Naive thymus-derived CD4-positive, alpha-beta T cell (primary cell): ENCODE results near the gene PCSK9. TPM values are rescaled to one million over a fixed set of nuclear protein-coding genes. Genes with fewer than 3 reads are reported as not detected.

Source experiments
- ATAC-seq: fragments of 150-1000 bp; cut with Tn5 transposase; 2 replicates; pipeline ENCODE4 v1.10.0; 2021; ENCODE audit warnings: mild to moderate bottlenecking, moderate library complexity
- CTCF ChIA-PET: fragments of 350-600 bp; sonication (Branson Sonifier 250); formaldehyde crosslinking; loops from one replicate; lab custom pipeline; 2021; ENCODE audit warnings: antibody characterized with exemption; lab: Charles Lee
- POLR2A ChIA-PET: fragments of 350-600 bp; sonication (Branson Sonifier 250); formaldehyde crosslinking; loops from one replicate; lab custom pipeline; 2021; ENCODE audit warnings: antibody characterized with exemption, inconsistent platforms; lab: Charles Lee
- DNase-seq, 9 donors: peaks; one replicate each; pipeline versions ENCODE4 v3.0.0 to v3.0.0-alpha.2; 2020 to 2022; ENCODE audit warnings: mixed read lengths in 1 of 9
- H3K27ac ChIP-seq: one replicate; pipeline ENCODE4 v1.7.0; 2013; ENCODE audit warnings: mild to moderate bottlenecking, low read depth, low read length, moderate library complexity
- H3K27me3 ChIP-seq, 2 donors: one replicate each; pipeline ENCODE4 v1.7.0; 2013; ENCODE audit warnings: low read length in 2 of 2, mild to moderate bottlenecking in 2 of 2, moderate library complexity in 2 of 2; ENCODE audit not compliant: control insufficient read depth in 2 of 2, insufficient read depth in 2 of 2
- H3K36me3 ChIP-seq, 3 experiments: 1 replicate in 2 of 3; 2 replicates in 1 of 3; pipeline ENCODE4 v1.7.0; 2013; ENCODE audit warnings: low read length in 3 of 3, mild to moderate bottlenecking in 3 of 3, moderate library complexity in 1 of 3; ENCODE audit not compliant: insufficient read depth in 3 of 3, control insufficient read depth in 2 of 3
- H3K4me1 ChIP-seq, 2 donors: one replicate each; pipeline ENCODE4 v1.7.0; 2013; ENCODE audit warnings: low read length in 2 of 2, mild to moderate bottlenecking in 2 of 2, moderate library complexity in 1 of 2; ENCODE audit not compliant: control insufficient read depth in 2 of 2, insufficient read depth in 2 of 2
- H3K4me3 ChIP-seq: 2 replicates; pipeline ENCODE4 v1.7.0; 2013; ENCODE audit warnings: mild to moderate bottlenecking, low read length
- H3K9me3 ChIP-seq, 3 experiments: 1 replicate in 2 of 3; 2 replicates in 1 of 3; pipeline ENCODE4 v1.7.0; 2013; ENCODE audit warnings: low read length in 3 of 3; ENCODE audit not compliant: control insufficient read depth in 2 of 3
- H3K27ac Mint-ChIP-seq, 9 donors: one replicate each; pipeline ENCODE4 v1.8.0; 2020 to 2022; ENCODE audit warnings: mixed read lengths in 9 of 9, mild to moderate bottlenecking in 8 of 9, moderate library complexity in 5 of 9, inconsistent platforms in 2 of 9
- H3K27me3 Mint-ChIP-seq, 5 donors: one replicate each; pipeline ENCODE4 v1.8.0; 2021 to 2022; ENCODE audit warnings: mixed read lengths in 5 of 5, mild to moderate bottlenecking in 1 of 5
- H3K36me3 Mint-ChIP-seq, 5 donors: one replicate each; pipeline ENCODE4 v1.8.0; 2020 to 2022; ENCODE audit warnings: mixed read lengths in 5 of 5, mild to moderate bottlenecking in 3 of 5, inconsistent platforms in 1 of 5
- H3K4me1 Mint-ChIP-seq, 7 donors: one replicate each; pipeline ENCODE4 v1.8.0; 2020 to 2022; ENCODE audit warnings: mixed read lengths in 7 of 7, mild to moderate bottlenecking in 3 of 7, inconsistent platforms in 1 of 7
- H3K4me3 Mint-ChIP-seq, 10 donors: one replicate each; pipeline ENCODE4 v1.8.0; 2020 to 2022; ENCODE audit warnings: mild to moderate bottlenecking in 10 of 10, mixed read lengths in 10 of 10, moderate library complexity in 6 of 10, inconsistent platforms in 2 of 10
- H3K9me3 Mint-ChIP-seq, 11 donors: one replicate each; pipeline ENCODE4 v1.8.0; 2020 to 2022; ENCODE audit warnings: mixed read lengths in 11 of 11, mild to moderate bottlenecking in 4 of 11, inconsistent platforms in 1 of 11, moderate library complexity in 1 of 11
- intact Hi-C, 2 donors: fragments of 100-400 bp; cut with micrococcal nuclease; formaldehyde crosslinking; loops; one replicate each; pipeline ENCODE4 v1.15.1; 2023
- polyA plus RNA-seq, 2 donors: library from polyadenylated mRNA; unstranded; fragments of 300-500 nt; fragmentation: Illumina TruSeq; gene quantifications; one replicate each; pipeline ENCODE4 v1.2.3, GENCODE V29; 2021
- total RNA-seq, 6 experiments: library from RNA in 5 of 6; stranded (reverse) in 5 of 6; gene quantifications; 1 replicate in 5 of 6; 2 replicates in 1 of 6; pipeline ENCODE4 v1.2.3 and lab custom pipeline; 2021 to 2026

The PCSK9 gene
- total and polyA plus RNA-seq, 7 experiments from 2014 or later: not detected

- Mint-ChIP-seq H3K36me3 (no peaks in the 10 kb centered on the region), H3K27ac (no peak overlapping the region), H3K27me3 (peaks cover 31 to 60% (median 40%) of the 10 kb centered on the region in 5 donors), H3K9me3 (no peaks in the 10 kb centered on the region), H3K4me3 (no peak overlapping the region), H3K4me1 (peaks cover 0 to 4% (median 0%) of the 10 kb centered on the region in 7 donors)
- Histone ChIP-seq H3K9me3 (no peaks in the 10 kb centered on the region), H3K27ac (no peak overlapping the region), H3K4me3 (no peak overlapping the region), H3K27me3 (no peaks in the 10 kb centered on the region), H3K4me1 (no peaks in the 10 kb centered on the region), H3K36me3 (no peaks in the 10 kb centered on the region)
- CTCF ChIA-PET: no interaction called here
- intact Hi-C loops: no loop called here
- DNase-seq (no peak), ATAC-seq (no peak)
- POLR2A ChIA-PET: no interaction called here
These were observed 2.3 kb downstream of the PCSK9 start for GRCh38 chr1:55041613-55042012.

- Histone ChIP-seq H3K36me3 (no peaks in the 10 kb centered on the region), H3K4me1 (no peaks in the 10 kb centered on the region), H3K4me3 (no peak overlapping the region), H3K27me3 (no peaks in the 10 kb centered on the region), H3K27ac (no peak overlapping the region), H3K9me3 (no peaks in the 10 kb centered on the region)
- no peaks in the 10 kb centered on the region for H3K36me3 Mint-ChIP-seq
- intact Hi-C loops: no loop called here
- ChIA-PET CTCF (no interaction called here), POLR2A (no interaction called here)
- H3K9me3 Mint-ChIP-seq: no peaks in the 10 kb centered on the region
- peaks cover 21 to 50% (median 35%) of the 10 kb centered on the region in 5 donors for H3K27me3 Mint-ChIP-seq
- DNase-seq: no peak
- H3K27ac Mint-ChIP-seq: no peak overlapping the region
- no peak for ATAC-seq
- peaks cover 0 to 4% (median 0%) of the 10 kb centered on the region in 7 donors for H3K4me1 Mint-ChIP-seq
- no peak overlapping the region for H3K4me3 Mint-ChIP-seq
These were observed 3.7 kb downstream of the PCSK9 start for GRCh38 chr1:55043011-55043410.

DNA sequence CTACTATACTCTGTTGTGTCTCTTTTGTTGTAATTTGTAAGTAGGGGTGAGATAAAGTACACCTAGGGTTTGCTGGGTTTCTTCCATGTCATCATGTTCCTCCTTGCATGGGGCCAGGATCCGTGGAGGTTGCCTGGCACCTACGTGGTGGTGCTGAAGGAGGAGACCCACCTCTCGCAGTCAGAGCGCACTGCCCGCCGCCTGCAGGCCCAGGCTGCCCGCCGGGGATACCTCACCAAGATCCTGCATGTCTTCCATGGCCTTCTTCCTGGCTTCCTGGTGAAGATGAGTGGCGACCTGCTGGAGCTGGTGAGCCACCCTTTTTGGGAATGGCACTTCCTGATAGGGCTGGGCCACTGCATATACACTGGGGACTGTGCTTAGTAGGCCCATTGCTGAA lies 4.4 kb downstream of the PCSK9 start:
- Histone ChIP-seq H3K4me3 (no peak overlapping the region), H3K27me3 (no peaks in the 10 kb centered on the region), H3K9me3 (no peaks in the 10 kb centered on the region), H3K36me3 (no peaks in the 10 kb centered on the region), H3K4me1 (no peaks in the 10 kb centered on the region), H3K27ac (no peak overlapping the region)
- DNase-seq (no peak), ATAC-seq (no peak)
- Mint-ChIP-seq H3K27me3 (peaks cover 15 to 42% (median 32%) of the 10 kb centered on the region in 5 donors), H3K4me1 (peaks cover 0 to 4% (median 0%) of the 10 kb centered on the region in 7 donors), H3K27ac (no peak overlapping the region), H3K9me3 (no peaks in the 10 kb centered on the region), H3K36me3 (no peaks in the 10 kb centered on the region), H3K4me3 (no peak overlapping the region)
- intact Hi-C loops: no loop called here
- ChIA-PET CTCF (no interaction called here), POLR2A (no interaction called here)

- Histone ChIP-seq H3K27ac (no peak overlapping the region), H3K4me1 (no peaks in the 10 kb centered on the region), H3K36me3 (no peaks in the 10 kb centered on the region), H3K4me3 (no peak overlapping the region), H3K27me3 (no peaks in the 10 kb centered on the region), H3K9me3 (no peaks in the 10 kb centered on the region)
- H3K27me3 Mint-ChIP-seq: peaks cover 11 to 33% (median 24%) of the 10 kb centered on the region in 5 donors
- DNase-seq: no peak
- H3K36me3 Mint-ChIP-seq: no peaks in the 10 kb centered on the region
- intact Hi-C loops: no loop called here
- no peak overlapping the region for H3K4me3 Mint-ChIP-seq
- H3K9me3 Mint-ChIP-seq: no peaks in the 10 kb centered on the region
- H3K4me1 Mint-ChIP-seq: no peaks in the 10 kb centered on the region
- CTCF ChIA-PET: no interaction called here
- POLR2A ChIA-PET: no interaction called here
- no peak for ATAC-seq
- no peak overlapping the region for H3K27ac Mint-ChIP-seq
These were observed 5.5 kb downstream of the PCSK9 start for GRCh38 chr1:55044617-55045397.

DNA sequence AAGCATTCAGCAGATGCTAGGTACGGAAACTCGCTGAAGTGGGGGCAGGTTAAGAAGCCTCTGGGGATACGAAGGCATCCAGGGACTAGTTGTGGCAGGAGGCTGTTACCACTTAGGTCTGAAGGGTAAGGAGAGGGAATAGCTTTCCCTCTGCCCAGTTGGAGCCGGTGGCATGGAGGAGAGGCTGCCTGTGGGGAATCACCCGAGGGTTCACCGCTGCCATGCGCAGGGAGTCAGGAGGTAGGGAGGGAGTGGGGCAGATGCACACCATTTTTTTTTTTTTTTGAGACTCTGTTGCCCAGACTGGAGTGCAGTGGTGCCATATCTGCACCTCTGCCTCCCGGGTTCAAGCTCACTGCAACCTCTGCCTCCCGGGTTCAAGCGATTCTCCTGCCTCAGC lies 6.1 kb downstream of the PCSK9 start:
- ATAC-seq: no peak
- CTCF ChIA-PET: interaction anchor here (0.7 kb wide), 1 partner anchor 971 kb away, joined by 3 read pairs; no protein-coding TSS in a partner anchor
- Mint-ChIP-seq H3K4me3 (no peak overlapping the region), H3K36me3 (no peaks in the 10 kb centered on the region), H3K9me3 (no peaks in the 10 kb centered on the region), H3K27ac (no peak overlapping the region), H3K4me1 (no peaks in the 10 kb centered on the region), H3K27me3 (peaks cover 11 to 27% (median 18%) of the 10 kb centered on the region in 5 donors)
- POLR2A ChIA-PET: no interaction called here
- no peaks in the 10 kb centered on the region for H3K27me3 ChIP-seq
- DNase-seq: no peak
- no peaks in the 10 kb centered on the region for H3K36me3 ChIP-seq
- H3K27ac ChIP-seq: no peak overlapping the region
- H3K4me3 ChIP-seq: no peak overlapping the region
- H3K4me1 ChIP-seq: no peaks in the 10 kb centered on the region
- intact Hi-C loops: no loop called here
- no peaks in the 10 kb centered on the region for H3K9me3 ChIP-seq

- H3K4me3 ChIP-seq: no peak overlapping the region
- Mint-ChIP-seq H3K9me3 (no peaks in the 10 kb centered on the region), H3K27me3 (peaks cover 0 to 13% (median 6%) of the 10 kb centered on the region in 5 donors), H3K27ac (no peak overlapping the region), H3K36me3 (no peaks in the 10 kb centered on the region), H3K4me1 (no peaks in the 10 kb centered on the region), H3K4me3 (no peak overlapping the region)
- no peaks in the 10 kb centered on the region for H3K27me3 ChIP-seq
- ChIA-PET CTCF (no interaction called here), POLR2A (no interaction called here)
- no peaks in the 10 kb centered on the region for H3K9me3 ChIP-seq
- H3K36me3 ChIP-seq: no peaks in the 10 kb centered on the region
- ATAC-seq (no peak), DNase-seq (no peak)
- no peaks in the 10 kb centered on the region for H3K4me1 ChIP-seq
- intact Hi-C loops: no loop called here
- H3K27ac ChIP-seq: no peak overlapping the region
These were observed 7.5 kb downstream of the PCSK9 start for GRCh38 chr1:55046871-55047270.

DNA sequence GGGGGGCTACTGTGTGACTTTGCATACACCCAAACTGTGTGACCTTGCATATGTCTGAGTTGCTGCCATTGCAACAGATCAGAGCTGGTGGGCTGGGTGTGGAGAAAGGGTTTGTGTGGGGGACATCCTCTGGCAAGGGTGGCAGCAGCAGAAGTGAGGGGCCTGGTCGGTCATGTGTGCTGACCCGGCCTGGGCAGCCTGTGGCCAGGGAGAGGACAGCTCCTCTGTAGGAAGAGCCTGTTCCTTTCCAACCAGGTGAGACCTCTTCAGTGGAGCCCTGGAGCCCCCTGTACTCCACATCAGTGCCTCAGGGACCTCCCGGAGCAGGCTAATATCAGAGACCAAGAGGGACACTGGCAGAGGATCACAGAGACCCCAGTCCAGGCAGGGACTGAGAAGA lies 8.3 kb downstream of the PCSK9 start:
- ATAC-seq: no peak
- Mint-ChIP-seq H3K4me3 (no peak overlapping the region), H3K4me1 (no peaks in the 10 kb centered on the region)

More for the DNA sequence above, 8.3 kb downstream of the PCSK9 start:
- no peak for DNase-seq
- Histone ChIP-seq H3K27me3 (no peaks in the 10 kb centered on the region), H3K36me3 (no peaks in the 10 kb centered on the region), H3K4me1 (no peaks in the 10 kb centered on the region), H3K27ac (no peak overlapping the region), H3K9me3 (no peaks in the 10 kb centered on the region), H3K4me3 (no peak overlapping the region)
- Mint-ChIP-seq H3K36me3 (no peaks in the 10 kb centered on the region), H3K9me3 (no peaks in the 10 kb centered on the region), H3K27ac (no peak overlapping the region), H3K27me3 (peaks cover 0 to 7% (median 0%) of the 10 kb centered on the region in 5 donors)
- intact Hi-C loops: no loop called here
- ChIA-PET CTCF (no interaction called here), POLR2A (no interaction called here)
